Activated naive CD8-positive, alpha-beta T cell treated with anti-CD3 and anti-CD28 coated beads, Interleukin-2, amount 50 U/mL, for 16 hours (primary cell): ENCODE results near the gene APOBEC3H.

Experiments used
- DNase-seq: peaks from one replicate; pipeline ENCODE4 v3.0.0-alpha.2; 2020; ENCODE audit warnings: low read depth, low spot score

The APOBEC3H gene

DNA sequence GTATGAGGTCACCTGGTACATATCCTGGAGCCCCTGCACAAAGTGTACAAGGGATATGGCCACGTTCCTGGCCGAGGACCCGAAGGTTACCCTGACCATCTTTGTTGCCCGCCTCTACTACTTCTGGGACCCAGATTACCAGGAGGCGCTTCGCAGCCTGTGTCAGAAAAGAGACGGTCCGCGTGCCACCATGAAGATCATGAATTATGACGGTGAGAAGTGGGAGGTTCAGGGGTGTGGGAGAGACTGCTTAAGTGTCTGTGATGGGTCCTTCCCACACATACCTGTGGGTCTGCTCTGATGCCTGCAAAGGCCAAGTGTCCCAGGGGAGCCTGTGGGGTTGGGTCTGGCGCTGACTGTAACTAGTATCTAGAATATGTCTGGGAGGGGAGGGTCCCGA is 16.0 kb upstream of the APOBEC3H start:
- DNase-seq: no peak

DNA sequence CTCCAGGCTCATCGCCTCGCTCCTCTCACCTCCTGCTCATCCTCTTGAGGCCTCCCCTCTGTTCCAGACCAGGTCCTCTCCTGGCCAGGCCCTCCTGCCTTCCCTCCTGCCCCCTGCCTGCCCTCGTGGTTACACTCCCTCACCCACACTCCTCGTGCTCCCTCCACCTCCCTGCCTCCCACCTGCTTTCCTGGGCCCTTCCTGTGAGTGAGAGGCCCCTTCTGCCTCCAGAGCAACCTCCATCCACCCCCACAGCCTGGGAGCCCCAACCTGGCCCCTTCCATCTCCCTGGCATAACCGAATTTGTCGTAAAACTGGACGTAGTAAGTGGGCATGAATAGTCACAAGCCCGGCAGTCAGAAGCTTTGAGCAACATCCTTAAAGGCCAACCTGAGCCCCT is 15.4 kb upstream of the APOBEC3H start:
- DNase-seq: no peak

- no peak for DNase-seq
Observed at GRCh38 chr22:39083212-39084165, 13.6 kb upstream of the APOBEC3H start.

DNA sequence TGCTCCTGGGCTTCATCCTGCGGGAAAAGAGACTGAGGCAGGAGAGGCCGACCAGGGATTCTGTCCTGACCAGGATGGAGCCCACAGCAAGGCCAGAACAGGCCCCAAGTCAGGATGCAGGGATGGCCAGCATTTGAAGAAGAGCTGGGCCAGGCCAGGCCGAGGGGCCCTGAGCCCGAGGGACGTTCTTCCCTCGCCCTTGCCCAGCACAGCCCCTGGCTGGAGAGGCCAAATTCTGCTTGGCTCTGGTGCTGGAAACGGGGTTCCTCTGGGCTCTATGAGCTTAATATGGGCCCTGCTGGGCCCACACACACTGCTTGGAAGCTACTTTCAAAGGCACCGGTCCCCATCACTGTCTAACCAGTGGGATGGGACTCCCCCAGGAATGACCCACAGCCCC is 12.4 kb upstream of the APOBEC3H start:
- DNase-seq: no peak

GRCh38 chr22:39087098-39087497 is 9.9 kb upstream of the APOBEC3H start:
- DNase-seq: no peak

- DNase-seq: no peak
Observed at GRCh38 chr22:39087881-39088684, 9.0 kb upstream of the APOBEC3H start.

- no peak for DNase-seq
Observed at GRCh38 chr22:39088685-39089032, 8.4 kb upstream of the APOBEC3H start.

DNA sequence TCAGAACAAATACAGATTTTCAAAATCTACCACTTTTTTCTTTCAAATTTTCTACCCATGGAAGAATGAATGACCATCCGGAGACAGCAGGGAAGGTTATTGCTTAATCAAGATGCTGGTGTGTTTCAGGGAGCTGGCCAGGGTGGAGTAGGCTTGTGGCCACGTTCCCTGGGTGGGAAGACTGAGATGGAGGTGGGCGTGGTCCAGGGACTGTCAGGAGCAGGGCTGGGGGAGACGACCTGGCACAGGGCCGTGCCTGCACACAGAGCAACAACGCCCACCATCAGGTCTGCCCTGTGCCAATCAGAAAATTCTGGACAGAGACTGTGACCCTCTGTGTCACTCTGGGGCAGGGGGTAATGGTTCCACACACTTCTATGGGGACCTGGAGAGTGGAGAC is 7.1 kb upstream of the APOBEC3H start:
- no peak for DNase-seq

GRCh38 chr22:39090426-39091064 is 6.5 kb upstream of the APOBEC3H start:
- DNase-seq: peak; percentile 33

DNA sequence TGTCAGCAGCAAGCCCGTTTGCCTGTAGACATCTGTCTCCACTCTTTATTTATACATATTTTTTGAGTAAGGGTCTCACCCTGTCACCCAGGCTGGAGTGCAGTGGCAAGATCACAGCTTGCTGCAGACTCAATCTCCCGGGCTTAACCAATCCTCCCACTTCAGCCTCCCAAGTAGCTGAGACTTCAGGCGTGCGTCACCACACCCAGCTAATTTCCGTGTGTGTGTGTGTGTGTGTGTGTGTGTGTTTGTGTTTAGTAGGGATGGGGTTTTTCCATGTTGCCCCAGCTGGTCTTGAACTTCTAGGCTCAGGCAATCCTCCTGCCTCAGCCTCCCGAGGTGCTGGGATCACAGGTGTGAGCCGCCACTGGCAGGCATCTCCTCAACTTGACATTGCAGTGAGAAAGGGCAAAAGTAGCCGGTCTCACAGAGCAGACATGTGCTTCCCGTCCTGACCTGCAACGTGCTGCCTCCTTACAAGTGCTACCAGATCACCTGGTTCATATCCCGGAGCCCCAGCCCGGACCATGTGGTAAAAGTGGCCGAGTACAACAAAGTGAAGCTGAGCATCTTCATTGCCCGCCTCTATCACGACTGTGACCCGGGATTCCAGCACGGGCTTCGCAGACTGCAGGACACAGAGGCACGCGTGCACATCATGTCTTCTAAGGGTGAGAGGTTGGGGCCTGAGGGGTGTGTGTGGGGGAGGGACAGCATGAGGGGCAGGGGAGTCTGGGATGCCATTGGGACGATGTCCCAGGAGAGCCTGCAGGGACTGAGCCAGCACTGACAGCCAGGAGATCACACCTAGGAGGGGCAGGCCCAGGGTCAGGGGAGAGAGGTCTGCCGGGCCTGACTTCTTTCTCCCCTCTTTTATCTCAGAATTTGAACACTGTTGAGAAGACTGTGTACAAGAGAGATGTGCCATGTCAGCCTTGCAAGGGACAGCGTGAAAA is 5.6 kb upstream of the APOBEC3H start:
- no peak for DNase-seq

GRCh38 chr22:39092111-39092862 is 4.8 kb upstream of the APOBEC3H start:
- DNase-seq: no peak

- DNase-seq: no peak
Observed at GRCh38 chr22:39094717-39095389, 2.2 kb upstream of the APOBEC3H start.

DNA sequence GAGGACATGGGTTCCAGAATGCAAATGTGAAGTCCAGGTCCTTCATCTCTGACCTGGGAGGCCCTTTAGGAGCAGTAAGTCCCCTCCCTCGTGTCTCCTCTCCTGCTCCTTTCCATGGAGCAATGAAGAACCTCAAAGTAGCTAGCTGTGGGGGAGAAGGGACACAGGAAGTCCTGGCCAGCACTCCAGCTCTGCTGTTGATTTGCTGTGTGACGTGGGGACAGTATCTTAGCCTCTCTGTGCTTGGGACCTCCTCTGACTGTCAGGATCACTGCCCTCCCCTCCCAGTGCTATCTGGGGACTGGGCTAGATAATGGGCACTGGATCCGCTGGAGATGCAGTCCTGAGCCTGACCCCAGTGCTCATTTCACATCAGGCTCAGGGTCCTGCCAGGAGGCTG is 1.1 kb upstream of the APOBEC3H start:
- DNase-seq: no peak

GRCh38 chr22:39098026-39098425 is 982 bp downstream of the APOBEC3H start:
- no peak for DNase-seq

GRCh38 chr22:39098576-39098975 is 1.5 kb downstream of the APOBEC3H start:
- DNase-seq: no peak

GRCh38 chr22:39101226-39101625 is 4.2 kb downstream of the APOBEC3H start:
- DNase-seq: no peak

DNA sequence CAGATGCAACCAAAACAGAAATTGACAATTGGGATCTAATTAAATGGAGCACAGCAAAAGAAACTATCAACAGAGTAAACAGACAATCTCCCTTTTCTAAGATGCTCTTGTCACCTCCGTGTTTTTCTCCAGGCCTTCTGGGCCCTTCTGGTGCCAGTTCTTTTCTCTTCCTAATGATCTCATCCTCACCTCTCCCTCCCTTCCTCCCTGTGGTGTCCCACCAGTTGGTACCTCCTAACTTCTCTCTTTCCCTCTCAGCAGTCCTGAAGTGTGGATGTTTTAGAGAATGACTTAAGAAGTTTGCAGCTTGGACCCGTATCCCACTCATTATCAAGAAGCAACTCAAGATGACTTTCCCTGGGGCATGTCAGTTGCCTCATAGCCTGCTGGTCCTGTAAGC is 6.4 kb downstream of the APOBEC3H start:
- DNase-seq: no peak

GRCh38 chr22:39106326-39106725 is 9.3 kb downstream of the APOBEC3H start:
- no peak for DNase-seq

DNA sequence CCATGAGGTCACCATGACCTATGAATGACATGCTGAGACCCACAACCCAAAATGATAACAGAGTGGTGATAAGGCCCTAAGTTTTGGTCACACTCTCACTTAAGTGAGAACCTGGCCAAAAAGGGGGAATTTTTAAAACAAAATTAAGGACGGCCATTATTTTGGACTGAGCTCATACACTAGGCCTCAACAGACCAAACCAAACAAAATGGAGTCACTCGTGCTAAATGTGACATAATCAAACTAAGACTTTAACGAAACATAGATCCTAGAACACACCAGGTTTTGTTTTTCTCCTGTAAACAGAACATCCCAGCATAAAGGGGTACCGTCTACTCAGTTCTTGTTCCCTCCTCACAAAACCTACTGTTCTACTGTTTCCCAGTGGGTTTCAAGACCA is 11.4 kb downstream of the APOBEC3H start:
- DNase-seq: no peak

- no peak for DNase-seq
Observed at GRCh38 chr22:39109361-39109760, 12.3 kb downstream of the APOBEC3H start.
